HUES48 (cell line): ENCODE measurements around the gene SLC5A3.

Source experiments
- H3K27ac ChIP-seq: one replicate; pipeline ENCODE4 v1.7.0; 2013; ENCODE audit warnings: low read depth, low read length, inconsistent platforms
- H3K27me3 ChIP-seq: 2 replicates; pipeline ENCODE4 v1.6.1; 2013; ENCODE audit warnings: mild to moderate bottlenecking, low read length; ENCODE audit not compliant: control insufficient read depth, insufficient read depth
- H3K36me3 ChIP-seq: 2 replicates; pipeline ENCODE4 v1.6.1; 2013; ENCODE audit warnings: low read length; ENCODE audit not compliant: control insufficient read depth, insufficient read depth
- H3K4me1 ChIP-seq: 2 replicates; pipeline ENCODE4 v1.6.1; 2013; ENCODE audit warnings: mild to moderate bottlenecking, low read length; ENCODE audit not compliant: control insufficient read depth, insufficient read depth
- H3K4me3 ChIP-seq: 2 replicates; pipeline ENCODE4 v1.5.1; 2013; ENCODE audit warnings: mild to moderate bottlenecking, low read depth, low read length
- H3K9ac ChIP-seq: 2 replicates; pipeline ENCODE4 v1.6.1; 2013; ENCODE audit warnings: mild to moderate bottlenecking, low read depth, low read length, moderate library complexity
- H3K9me3 ChIP-seq: 2 replicates; pipeline ENCODE4 v1.6.1; 2013; ENCODE audit warnings: low read length; ENCODE audit not compliant: control insufficient read depth, insufficient read depth

The SLC5A3 gene

DNA sequence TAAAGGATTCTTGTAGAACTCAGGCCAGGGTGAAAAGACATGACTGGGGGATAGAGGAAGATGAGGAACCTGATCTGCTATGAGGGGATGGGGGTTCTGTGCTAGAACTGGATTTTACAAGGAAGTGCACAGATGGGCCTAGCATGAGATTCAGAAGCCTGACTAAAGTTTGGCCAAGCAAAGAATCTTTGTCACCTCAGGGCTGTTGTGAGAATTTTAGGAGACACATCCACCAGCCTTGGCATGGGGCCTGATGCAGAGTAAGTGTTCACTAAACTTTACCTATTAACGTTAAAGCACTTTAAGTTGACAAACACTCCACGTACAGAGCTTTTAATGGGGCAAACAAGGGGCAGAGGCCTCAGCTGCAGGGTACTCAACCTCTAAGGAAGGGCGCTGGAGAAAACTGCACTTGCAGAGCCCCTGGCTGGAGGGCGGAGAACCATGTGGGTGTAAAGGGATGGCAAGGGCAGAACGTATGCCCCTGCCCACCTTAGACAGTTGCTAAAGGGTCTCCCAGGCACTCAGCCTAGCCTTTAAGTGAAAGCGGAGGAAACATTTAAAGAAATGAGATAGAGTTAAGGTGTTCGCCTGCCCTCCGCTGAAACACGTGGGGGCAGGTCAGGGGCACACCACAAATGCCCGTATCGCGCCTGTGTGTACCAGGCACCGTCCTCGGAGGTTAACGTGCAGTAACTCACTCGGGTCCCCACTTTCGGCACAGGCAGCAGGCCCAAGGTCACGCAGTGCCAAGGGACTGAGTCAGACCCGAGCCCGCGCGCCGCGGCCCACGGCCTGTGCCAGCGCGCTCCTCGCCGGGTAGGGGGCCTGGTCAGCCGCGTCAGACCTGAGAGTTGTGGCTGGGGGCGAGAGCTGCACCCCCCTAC is 990 bp upstream of the SLC5A3 start:
- Histone ChIP-seq H3K4me1 (peaks cover 27% of the 10 kb centered on the region), H3K27me3 (peaks cover 16% of the 10 kb centered on the region), H3K36me3 (peaks cover 6% of the 10 kb centered on the region), H3K4me3 (peak overlapping the region; percentile 66), H3K9ac (peak overlapping the region; percentile 58; the same call in 1 of the 2 replicates), H3K27ac (peak overlapping the region; percentile 76), H3K9me3 (no peaks in the 10 kb centered on the region)

- H3K9ac ChIP-seq: peak overlapping the region; percentile 73
- peaks cover 27% of the 10 kb centered on the region for H3K4me1 ChIP-seq
- no peaks in the 10 kb centered on the region for H3K9me3 ChIP-seq
- H3K27ac ChIP-seq: peak overlapping the region; percentile 87
- peak overlapping the region; percentile 90 for H3K4me3 ChIP-seq
- peaks cover 16% of the 10 kb centered on the region for H3K27me3 ChIP-seq
- H3K36me3 ChIP-seq: peaks cover 21% of the 10 kb centered on the region
These were observed 438 bp downstream of the SLC5A3 start for GRCh38 chr21:34073749-34074282.

GRCh38 chr21:34074283-34075090 is 1.1 kb downstream of the SLC5A3 start:
- H3K4me1 ChIP-seq: peaks cover 27% of the 10 kb centered on the region
- peak overlapping the region; percentile 70 for H3K27ac ChIP-seq
- H3K9me3 ChIP-seq: no peaks in the 10 kb centered on the region
- peaks cover 16% of the 10 kb centered on the region for H3K27me3 ChIP-seq
- peak overlapping the region; percentile 81 for H3K4me3 ChIP-seq
- peak overlapping the region; percentile 67 for H3K9ac ChIP-seq
- H3K36me3 ChIP-seq: peaks cover 24% of the 10 kb centered on the region

DNA sequence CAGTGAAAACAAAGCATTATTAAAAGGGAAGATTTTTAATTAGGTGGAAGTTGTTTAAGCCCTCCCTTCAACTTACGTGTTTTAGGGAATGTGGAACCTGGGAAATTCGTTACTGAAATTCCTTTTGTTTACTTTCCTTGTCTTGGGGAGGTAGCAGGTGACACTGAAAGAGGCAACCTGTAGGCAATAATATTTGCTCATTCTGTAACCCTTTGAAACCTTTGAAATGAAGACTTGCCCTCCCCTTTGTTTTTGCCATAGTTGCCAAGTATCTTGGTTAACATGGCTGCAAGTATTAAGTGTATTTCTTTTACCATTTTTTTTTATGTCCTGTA is 1.7 kb downstream of the SLC5A3 start:
- Histone ChIP-seq H3K9ac (0 out of 2 replicates have a peak overlapping the region, but pooled peaks have one; percentile 67), H3K4me1 (peaks cover 27% of the 10 kb centered on the region)

GRCh38 chr21:34075760-34076660 is 2.6 kb downstream of the SLC5A3 start:
- 0 out of 2 replicates have a peak overlapping the region, but pooled peaks have one; percentile 14 for H3K4me3 ChIP-seq
- H3K9me3 ChIP-seq: no peaks in the 10 kb centered on the region
- H3K9ac ChIP-seq: no peak overlapping the region
- no peak overlapping the region for H3K27ac ChIP-seq
- H3K4me1 ChIP-seq: peaks cover 29% of the 10 kb centered on the region
- peaks cover 16% of the 10 kb centered on the region for H3K27me3 ChIP-seq
- H3K36me3 ChIP-seq: peaks cover 38% of the 10 kb centered on the region

More for the DNA sequence above, 1.7 kb downstream of the SLC5A3 start:
- Histone ChIP-seq H3K27me3 (peaks cover 16% of the 10 kb centered on the region), H3K36me3 (peaks cover 29% of the 10 kb centered on the region), H3K27ac (peak overlapping the region; percentile 16), H3K9me3 (no peaks in the 10 kb centered on the region), H3K4me3 (peak overlapping the region; percentile 81)

DNA sequence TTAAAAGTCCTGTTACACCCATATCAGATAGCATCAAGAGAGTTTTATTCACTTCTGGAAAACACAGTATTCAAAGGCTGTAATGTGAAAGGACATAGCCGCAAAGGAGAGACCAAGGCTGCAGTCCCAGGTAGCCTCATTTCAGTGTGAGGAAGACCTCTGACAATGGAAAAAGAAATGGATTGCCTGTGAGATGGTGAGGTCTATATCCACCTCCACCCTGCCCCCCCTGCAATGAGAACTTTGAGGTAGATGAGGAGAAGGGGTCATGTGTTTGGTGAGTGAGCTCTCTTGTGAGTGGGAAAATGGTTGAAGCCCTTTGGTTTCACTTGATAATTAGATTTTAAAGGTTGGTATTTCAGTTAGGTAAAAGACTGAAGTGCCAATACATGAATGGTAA is 3.5 kb downstream of the SLC5A3 start:
- Histone ChIP-seq H3K9ac (no peak overlapping the region), H3K36me3 (peaks cover 42% of the 10 kb centered on the region), H3K27ac (no peak overlapping the region), H3K4me1 (peaks cover 34% of the 10 kb centered on the region), H3K27me3 (peaks cover 10% of the 10 kb centered on the region), H3K9me3 (no peaks in the 10 kb centered on the region), H3K4me3 (no peak overlapping the region)

- Histone ChIP-seq H3K9me3 (no peaks in the 10 kb centered on the region), H3K27ac (no peak overlapping the region), H3K27me3 (no peaks in the 10 kb centered on the region), H3K4me3 (no peak overlapping the region), H3K4me1 (peaks cover 35% of the 10 kb centered on the region), H3K36me3 (peaks cover 48% of the 10 kb centered on the region), H3K9ac (no peak overlapping the region)
These were observed 4.5 kb downstream of the SLC5A3 start for GRCh38 chr21:34077888-34078287.

DNA sequence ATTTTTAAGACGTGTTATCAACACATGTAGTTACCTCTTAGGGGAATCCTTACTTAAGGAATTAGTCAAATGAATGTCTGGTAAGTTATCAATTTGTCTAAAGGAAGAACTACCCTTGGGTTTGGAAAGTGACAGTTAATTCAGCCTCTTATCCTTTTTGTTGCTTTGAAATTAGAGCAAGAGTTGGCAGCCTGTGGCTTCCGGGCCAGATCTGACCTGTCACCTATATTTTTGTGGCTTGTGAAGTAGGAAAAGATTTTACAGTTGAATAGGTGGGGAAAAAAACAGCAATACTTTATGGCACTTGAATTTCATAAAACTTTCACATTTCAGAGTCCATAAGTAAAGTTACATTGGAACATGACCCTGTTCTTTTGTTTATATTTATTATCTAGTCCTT is 5.5 kb downstream of the SLC5A3 start:
- Histone ChIP-seq H3K4me3 (no peak overlapping the region), H3K4me1 (peaks cover 42% of the 10 kb centered on the region), H3K9me3 (no peaks in the 10 kb centered on the region), H3K27ac (no peak overlapping the region), H3K9ac (no peak overlapping the region), H3K36me3 (peaks cover 54% of the 10 kb centered on the region), H3K27me3 (no peaks in the 10 kb centered on the region)

GRCh38 chr21:34080710-34081109 is 7.3 kb downstream of the SLC5A3 start:
- H3K27me3 ChIP-seq: no peaks in the 10 kb centered on the region
- H3K9me3 ChIP-seq: no peaks in the 10 kb centered on the region
- H3K36me3 ChIP-seq: peaks cover 54% of the 10 kb centered on the region
- no peak overlapping the region for H3K4me3 ChIP-seq
- H3K4me1 ChIP-seq: peaks cover 48% of the 10 kb centered on the region
- H3K27ac ChIP-seq: no peak overlapping the region
- no peak overlapping the region for H3K9ac ChIP-seq

- peaks cover 54% of the 10 kb centered on the region for H3K4me1 ChIP-seq
- no peak overlapping the region for H3K4me3 ChIP-seq
- H3K27ac ChIP-seq: no peak overlapping the region
- peaks cover 44% of the 10 kb centered on the region for H3K36me3 ChIP-seq
- H3K27me3 ChIP-seq: no peaks in the 10 kb centered on the region
- no peaks in the 10 kb centered on the region for H3K9me3 ChIP-seq
- H3K9ac ChIP-seq: no peak overlapping the region
These were observed 9.4 kb downstream of the SLC5A3 start for GRCh38 chr21:34082769-34083168.
